Measurements from ENCODE around the gene PPME1.

PPME1 gene

DNA sequence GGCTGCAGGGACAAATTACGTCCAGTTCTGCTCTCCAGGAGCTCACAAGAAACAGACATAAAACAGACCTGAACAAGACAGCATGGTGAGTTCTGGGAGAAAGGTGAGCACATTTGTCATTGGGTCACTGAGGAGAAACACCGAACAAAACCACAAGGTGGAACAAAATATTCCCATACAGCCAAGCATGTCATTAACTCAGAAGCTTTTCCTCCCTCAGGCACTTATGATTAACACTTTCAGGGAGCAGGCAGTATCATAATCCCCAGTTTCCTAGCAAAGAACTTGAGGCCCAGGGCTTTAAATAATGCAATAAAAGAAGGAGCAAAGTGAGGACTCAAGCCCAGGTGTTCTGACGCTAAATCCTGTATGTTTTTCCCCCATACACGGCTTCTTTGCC lies 97.4 kb downstream of the PPME1 start:
- no peak overlapping the region for H3K4me3 Mint-ChIP-seq
- no peak overlapping the region for H3K27ac Mint-ChIP-seq
- H3K36me3 Mint-ChIP-seq (ENCODE audit: low read depth) = no peaks in the 10 kb centered on the region
- DNase-seq (no peak), ATAC-seq (no peak)
- H3K4me1 Mint-ChIP-seq = peaks cover 15% of the 10 kb centered on the region
- H3K9me3 Mint-ChIP-seq = no peaks in the 10 kb centered on the region
- no peaks in the 10 kb centered on the region for H3K27me3 Mint-ChIP-seq

GRCh38 chr11:74269161-74269811 lies 98.2 kb downstream of the PPME1 start:
- Mint-ChIP-seq H3K4me1 (peaks cover 15% of the 10 kb centered on the region), H3K27me3 (no peaks in the 10 kb centered on the region), H3K36me3 (ENCODE audit: low read depth) (no peaks in the 10 kb centered on the region), H3K27ac (no peak overlapping the region), H3K9me3 (no peaks in the 10 kb centered on the region), H3K4me3 (no peak overlapping the region)
- DNase-seq (peak; percentile 15), ATAC-seq (peak; percentile 84)

- no peaks in the 10 kb centered on the region for H3K27me3 Mint-ChIP-seq
- no peaks in the 10 kb centered on the region for H3K36me3 Mint-ChIP-seq (ENCODE audit: low read depth)
- H3K4me1 Mint-ChIP-seq = peaks cover 15% of the 10 kb centered on the region
- no peak for ATAC-seq
- H3K9me3 Mint-ChIP-seq = no peaks in the 10 kb centered on the region
- no peak overlapping the region for H3K4me3 Mint-ChIP-seq
- H3K27ac Mint-ChIP-seq = no peak overlapping the region
- DNase-seq = no peak
Measured at GRCh38 chr11:74272276-74272675, 101.2 kb downstream of the PPME1 start.

GRCh38 chr11:74276581-74276980 lies 105.5 kb downstream of the PPME1 start:
- Mint-ChIP-seq H3K4me3 (no peak overlapping the region), H3K27ac (no peak overlapping the region), H3K9me3 (no peaks in the 10 kb centered on the region), H3K36me3 (ENCODE audit: low read depth) (no peaks in the 10 kb centered on the region), H3K27me3 (no peaks in the 10 kb centered on the region), H3K4me1 (no peaks in the 10 kb centered on the region)
- ATAC-seq = no peak
- DNase-seq = no peak

- H3K27ac Mint-ChIP-seq = no peak overlapping the region
- H3K36me3 Mint-ChIP-seq (ENCODE audit: low read depth) = no peaks in the 10 kb centered on the region
- H3K4me3 Mint-ChIP-seq = no peak overlapping the region
- DNase-seq (no peak), ATAC-seq (no peak)
- H3K27me3 Mint-ChIP-seq = no peaks in the 10 kb centered on the region
- no peaks in the 10 kb centered on the region for H3K9me3 Mint-ChIP-seq
- no peaks in the 10 kb centered on the region for H3K4me1 Mint-ChIP-seq
Measured at GRCh38 chr11:74278103-74278502, 107.0 kb downstream of the PPME1 start.

GRCh38 chr11:74278721-74279161 lies 107.7 kb downstream of the PPME1 start:
- no peak overlapping the region for H3K4me3 Mint-ChIP-seq
- H3K27ac Mint-ChIP-seq = no peak overlapping the region
- no peaks in the 10 kb centered on the region for H3K36me3 Mint-ChIP-seq (ENCODE audit: low read depth)
- no peaks in the 10 kb centered on the region for H3K4me1 Mint-ChIP-seq
- H3K27me3 Mint-ChIP-seq = no peaks in the 10 kb centered on the region
- DNase-seq (no peak), ATAC-seq (no peak)
- H3K9me3 Mint-ChIP-seq = no peaks in the 10 kb centered on the region

GRCh38 chr11:74279256-74279655 lies 108.2 kb downstream of the PPME1 start:
- Mint-ChIP-seq H3K36me3 (ENCODE audit: low read depth) (no peaks in the 10 kb centered on the region), H3K4me3 (no peak overlapping the region), H3K9me3 (no peaks in the 10 kb centered on the region), H3K27ac (no peak overlapping the region), H3K4me1 (no peaks in the 10 kb centered on the region), H3K27me3 (no peaks in the 10 kb centered on the region)
- DNase-seq (no peak), ATAC-seq (no peak)

DNA sequence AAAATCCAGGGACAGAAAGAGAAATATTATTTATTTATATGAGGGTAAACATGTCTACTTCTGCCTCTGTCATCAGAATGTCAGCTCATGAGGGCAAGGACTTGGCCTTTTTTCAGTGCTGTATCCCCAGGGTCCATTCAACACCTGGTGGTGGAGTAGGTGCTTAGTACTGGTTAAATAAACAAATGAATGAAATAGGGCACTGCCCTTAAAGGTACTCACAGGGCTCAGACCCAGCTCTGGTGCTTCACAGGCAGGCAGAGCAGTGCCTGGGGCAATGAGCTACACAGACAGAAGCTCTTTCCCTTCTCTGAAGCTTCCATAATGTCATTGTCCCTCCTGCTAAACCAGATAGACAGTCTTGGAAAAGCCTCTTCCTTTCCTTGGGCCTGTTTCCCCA lies 109.4 kb downstream of the PPME1 start:
- Mint-ChIP-seq H3K27me3 (no peaks in the 10 kb centered on the region), H3K9me3 (no peaks in the 10 kb centered on the region), H3K27ac (no peak overlapping the region), H3K4me1 (no peaks in the 10 kb centered on the region), H3K4me3 (no peak overlapping the region), H3K36me3 (ENCODE audit: low read depth) (no peaks in the 10 kb centered on the region)
- DNase-seq (no peak), ATAC-seq (no peak)

DNA sequence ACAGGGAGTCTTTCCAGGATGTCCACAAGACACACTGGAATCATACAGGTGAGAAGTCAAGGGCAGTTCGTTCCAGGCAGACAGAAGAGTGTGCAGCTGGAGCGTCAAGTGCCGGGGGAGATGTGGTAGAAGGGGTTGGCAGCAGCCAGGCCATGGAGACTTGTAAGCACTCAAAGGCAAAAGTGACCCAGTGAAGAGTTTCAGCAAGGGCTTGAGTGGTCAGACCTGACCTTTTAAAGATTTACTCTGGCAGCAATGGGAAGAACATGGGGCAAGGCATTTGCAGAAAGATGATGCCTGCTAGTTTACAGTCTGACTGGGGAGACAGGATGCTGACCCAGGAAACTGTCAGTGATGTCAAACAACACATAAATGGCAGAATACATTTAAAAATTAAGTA lies 111.3 kb downstream of the PPME1 start:
- no peak overlapping the region for H3K27ac Mint-ChIP-seq
- H3K27me3 Mint-ChIP-seq = no peaks in the 10 kb centered on the region
- H3K4me3 Mint-ChIP-seq = no peak overlapping the region
- DNase-seq (no peak), ATAC-seq (no peak)
- no peaks in the 10 kb centered on the region for H3K4me1 Mint-ChIP-seq
- no peaks in the 10 kb centered on the region for H3K9me3 Mint-ChIP-seq
- no peaks in the 10 kb centered on the region for H3K36me3 Mint-ChIP-seq (ENCODE audit: low read depth)

DNA sequence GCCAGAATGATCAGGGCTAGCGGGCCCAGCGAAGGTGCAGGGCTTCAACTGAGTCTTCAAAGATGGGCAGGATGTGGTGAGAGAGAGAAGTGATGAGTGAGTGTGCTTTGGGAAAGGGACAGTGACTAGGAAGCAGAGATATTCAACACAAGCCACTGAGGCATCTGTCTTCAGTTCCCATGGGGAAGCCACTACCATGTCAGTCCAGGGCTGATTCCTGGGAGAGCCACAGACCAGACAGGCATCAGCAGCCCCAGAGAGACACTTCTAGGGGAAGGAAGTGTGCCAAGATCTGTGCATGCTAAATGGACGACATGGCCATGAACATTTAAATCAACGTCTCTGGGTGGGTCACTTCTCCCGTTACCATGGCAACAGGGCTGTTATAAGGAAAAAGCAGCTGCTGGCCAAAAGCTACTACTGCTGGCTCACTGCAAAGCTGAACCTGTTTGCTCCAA lies 111.9 kb downstream of the PPME1 start:
- H3K4me1 Mint-ChIP-seq = peaks cover 1% of the 10 kb centered on the region
- no peak overlapping the region for H3K4me3 Mint-ChIP-seq
- H3K27ac Mint-ChIP-seq = no peak overlapping the region
- H3K9me3 Mint-ChIP-seq = no peaks in the 10 kb centered on the region
- DNase-seq = no peak
- ATAC-seq = no peak
- H3K36me3 Mint-ChIP-seq (ENCODE audit: low read depth) = no peaks in the 10 kb centered on the region
- H3K27me3 Mint-ChIP-seq = no peaks in the 10 kb centered on the region

GRCh38 chr11:74283580-74284180 lies 112.6 kb downstream of the PPME1 start:
- no peak overlapping the region for H3K27ac Mint-ChIP-seq
- no peak overlapping the region for H3K4me3 Mint-ChIP-seq
- H3K36me3 Mint-ChIP-seq (ENCODE audit: low read depth) = no peaks in the 10 kb centered on the region
- no peaks in the 10 kb centered on the region for H3K27me3 Mint-ChIP-seq
- peaks cover 7% of the 10 kb centered on the region for H3K4me1 Mint-ChIP-seq
- DNase-seq (no peak), ATAC-seq (no peak)
- H3K9me3 Mint-ChIP-seq = no peaks in the 10 kb centered on the region

GRCh38 chr11:74284466-74284865 lies 113.4 kb downstream of the PPME1 start:
- Mint-ChIP-seq H3K36me3 (ENCODE audit: low read depth) (no peaks in the 10 kb centered on the region), H3K4me1 (peaks cover 7% of the 10 kb centered on the region), H3K4me3 (no peak overlapping the region), H3K27ac (no peak overlapping the region), H3K27me3 (no peaks in the 10 kb centered on the region), H3K9me3 (no peaks in the 10 kb centered on the region)
- DNase-seq (no peak), ATAC-seq (no peak)

GRCh38 chr11:74288161-74288560 lies 117.1 kb downstream of the PPME1 start:
- no peak for DNase-seq

GRCh38 chr11:74288911-74289310 lies 117.8 kb downstream of the PPME1 start:
- DNase-seq (no peak), ATAC-seq (no peak)
- Mint-ChIP-seq H3K9me3 (no peaks in the 10 kb centered on the region), H3K27me3 (peaks cover 9% of the 10 kb centered on the region), H3K4me3 (no peak overlapping the region), H3K27ac (no peak overlapping the region), H3K36me3 (ENCODE audit: low read depth) (no peaks in the 10 kb centered on the region), H3K4me1 (peaks cover 7% of the 10 kb centered on the region)

More at GRCh38 chr11:74288161-74288560, 117.1 kb downstream of the PPME1 start:
- ATAC-seq = peak; percentile 63
- no peak overlapping the region for H3K27ac Mint-ChIP-seq
- H3K9me3 Mint-ChIP-seq = no peaks in the 10 kb centered on the region
- peaks cover 6% of the 10 kb centered on the region for H3K27me3 Mint-ChIP-seq
- H3K36me3 Mint-ChIP-seq (ENCODE audit: low read depth) = no peaks in the 10 kb centered on the region
- peaks cover 7% of the 10 kb centered on the region for H3K4me1 Mint-ChIP-seq
- no peak overlapping the region for H3K4me3 Mint-ChIP-seq

- Mint-ChIP-seq H3K36me3 (ENCODE audit: low read depth) (no peaks in the 10 kb centered on the region), H3K4me1 (peaks cover 4% of the 10 kb centered on the region), H3K4me3 (no peak overlapping the region), H3K9me3 (no peaks in the 10 kb centered on the region), H3K27ac (no peak overlapping the region), H3K27me3 (peaks cover 16% of the 10 kb centered on the region)
- DNase-seq (no peak), ATAC-seq (no peak)
Measured at GRCh38 chr11:74297484-74297883, 126.4 kb downstream of the PPME1 start.

All from activated naive CD8-positive, alpha-beta T cell treated with anti-CD3 and anti-CD28 coated beads, Interleukin-2, amount 50 U/mL, for 24 hours (primary cell).